SU-DHL-6 (cell line): Measurements from ENCODE around the gene LAMC3.

Experiments
- CTCF ChIP-seq: fragments of 200-600 bp; sonication (generic); IDR thresholded peaks from one replicate; pipeline ENCODE4 v1.5.1; 2017; ENCODE audit warnings: antibody characterized with exemption, mild to moderate bottlenecking, low read length, moderate library complexity; ENCODE audit not compliant: insufficient read depth, poor library complexity, severe bottlenecking
- EZH2phosphoT487 ChIP-seq: fragments of 200-600 bp; sonication (generic), shearing (Covaris generic); conservative IDR thresholded peaks from 2 replicates; pipeline ENCODE4 v1.6.1; 2018; ENCODE audit warnings: mild to moderate bottlenecking, antibody characterized with exemption, low read length, moderate library complexity, mixed read lengths

- no peak for TF ChIP-seq CTCF
- TF ChIP-seq EZH2phosphoT487, result no peak
These were observed 92.4 kb downstream of the LAMC3 start for GRCh38 chr9:131101207-131101964.
